HepG2 (cell line): Measurements from ENCODE around the gene NDRG3. TPM values are rescaled to one million over a fixed set of nuclear protein-coding genes. Genes with fewer than 3 reads are reported as not detected.

ENCODE experiments used
- CBX2 ChIP-seq, 2 experiments: fragments of 200-600 bp in 1 of 2; sonication (generic); formaldehyde crosslinking in 1 of 2; IDR thresholded peaks; 2 replicates each; pipeline versions ENCODE4 v1.7.0 to v1.8.1; 2018 to 2022; ENCODE audit warnings: low read depth in 2 of 2, low read length in 1 of 2, mild to moderate bottlenecking in 1 of 2, missing genetic modification reagents in 1 of 2
- CEBPB ChIP-seq: IDR thresholded peaks from 2 replicates; pipeline ENCODE4 v1.6.1; 2011; ENCODE audit warnings: low read depth, low read length, improper control_type of control experiment, borderline replicate concordance
- HIVEP1 ChIP-seq: sonication (generic); formaldehyde crosslinking; IDR thresholded peaks from 2 replicates; pipeline ENCODE4 v1.4.0; 2020; ENCODE audit warnings: mild to moderate bottlenecking, missing genetic modification reagents
- IRF9 ChIP-seq: sonication (generic); formaldehyde crosslinking; IDR thresholded peaks from 2 replicates; pipeline ENCODE4 v1.8.0; 2022; ENCODE audit warnings: missing genetic modification reagents, mild to moderate bottlenecking, borderline replicate concordance
- PAX8 ChIP-seq: sonication (generic); formaldehyde crosslinking; IDR thresholded peaks from 2 replicates; pipeline ENCODE4 v1.8.0; 2022; ENCODE audit warnings: mild to moderate bottlenecking, missing genetic modification reagents, borderline replicate concordance
- POLR2G ChIP-seq: fragments of 200-400 bp; formaldehyde crosslinking; IDR thresholded peaks from 2 replicates; pipeline ENCODE4 v1.6.1; 2018; ENCODE audit warnings: mild to moderate bottlenecking, low read depth, low read length, moderate library complexity
- RFX1 ChIP-seq: fragments of 450-650 bp; IDR thresholded peaks from 2 replicates; pipeline ENCODE4 v1.6.1; 2017
- RFX3 ChIP-seq: IDR thresholded peaks from 2 replicates; pipeline ENCODE4 v1.6.1; 2016; ENCODE audit warnings: missing biosample characterization, missing genetic modification reagents
- SKIL ChIP-seq: sonication (generic); formaldehyde crosslinking; IDR thresholded peaks from 2 replicates; pipeline ENCODE4 v1.8.0; 2022; ENCODE audit warnings: missing genetic modification reagents, mild to moderate bottlenecking, moderate library complexity, borderline replicate concordance
- SNAI1 ChIP-seq: sonication (generic); formaldehyde crosslinking; IDR thresholded peaks from 2 replicates; pipeline ENCODE4 v1.5.0; 2020; ENCODE audit warnings: mild to moderate bottlenecking, missing genetic modification reagents, borderline replicate concordance
- SP1 ChIP-seq, 2 experiments: fragments of 450-650 bp in 1 of 2; sonication (generic) in 1 of 2; formaldehyde crosslinking in 1 of 2; IDR thresholded peaks; 2 replicates each; pipeline versions ENCODE4 v1.4.0 to v1.6.1; 2016 to 2020; ENCODE audit warnings: missing genetic modification reagents in 1 of 2
- SRSF9 ChIP-seq: fragments of 200-400 bp; formaldehyde crosslinking; IDR thresholded peaks from 2 replicates; pipeline ENCODE4 v1.6.1; 2018; ENCODE audit warnings: borderline replicate concordance, mild to moderate bottlenecking, low read depth, low read length; ENCODE audit not compliant: insufficient read depth, poor library complexity, severe bottlenecking
- STAT5B ChIP-seq: sonication (generic); formaldehyde crosslinking; IDR thresholded peaks from 2 replicates; pipeline ENCODE4 v1.4.0; 2020; ENCODE audit warnings: missing genetic modification reagents
- TBX2 ChIP-seq: sonication (generic); formaldehyde crosslinking; IDR thresholded peaks from 2 replicates; pipeline ENCODE4 v1.5.0; 2020; ENCODE audit warnings: missing genetic modification reagents, mild to moderate bottlenecking, borderline replicate concordance
- YEATS4 ChIP-seq: sonication (generic); formaldehyde crosslinking; IDR thresholded peaks from 2 replicates; pipeline ENCODE4 v1.4.0; 2020; ENCODE audit warnings: missing genetic modification reagents, borderline replicate concordance
- ZBTB14 ChIP-seq: sonication (generic); formaldehyde crosslinking; IDR thresholded peaks from 2 replicates; pipeline ENCODE4 v1.4.0; 2020; ENCODE audit warnings: missing genetic modification reagents
- ZEB1 ChIP-seq: IDR thresholded peaks from 2 replicates; pipeline ENCODE4 v1.6.1; 2012; ENCODE audit warnings: mild to moderate bottlenecking, low read depth, inconsistent platforms; ENCODE audit not compliant: insufficient replicate concordance
- ZGPAT ChIP-seq: IDR thresholded peaks from 2 replicates; pipeline ENCODE4 v1.6.1; 2016; ENCODE audit warnings: mild to moderate bottlenecking
- ZNF292 ChIP-seq: sonication (generic); formaldehyde crosslinking; IDR thresholded peaks from 2 replicates; pipeline ENCODE4 v1.8.1; 2022; ENCODE audit warnings: mild to moderate bottlenecking, low read depth, missing genetic modification reagents, borderline replicate concordance
- ZNF30 ChIP-seq: sonication (generic); formaldehyde crosslinking; IDR thresholded peaks from 2 replicates; pipeline ENCODE4 v1.5.0; 2020; ENCODE audit warnings: mild to moderate bottlenecking, missing genetic modification reagents
- ZNF639 ChIP-seq: conservative IDR thresholded peaks from 2 replicates; pipeline ENCODE4 v1.6.1; 2018; ENCODE audit warnings: missing genetic modification reagents
- ZNF737 ChIP-seq: sonication (generic); formaldehyde crosslinking; IDR thresholded peaks from 2 replicates; pipeline ENCODE4 v1.5.0; 2020; ENCODE audit warnings: missing genetic modification reagents, mild to moderate bottlenecking, borderline replicate concordance
- ZNF841 ChIP-seq: sonication (generic); formaldehyde crosslinking; IDR thresholded peaks from 2 replicates; pipeline ENCODE4 v1.8.1; 2023; ENCODE audit warnings: missing genetic modification reagents, borderline replicate concordance
- polyA plus RNA-seq, 8 experiments: library from polyadenylated mRNA; depleted of rRNA in 3 of 8; stranded (reverse) in 7 of 8; unstranded in 1 of 8; fragments of >200 nt; fragmentation: Illumina TruSeq in 4 of 8; extraction: Trizol in 4 of 8; gene quantifications; 2 replicates each; pipeline versions ENCODE4 v1.2.1 to v1.2.3, GENCODE V29; 2011 to 2016; ENCODE audit warnings: low read depth in 4 of 8, missing spikeins in 1 of 8, mixed read lengths in 1 of 8; ENCODE audit not compliant: insufficient read depth in 1 of 8
- total RNA-seq, 5 experiments: library from RNA; depleted of rRNA; stranded (reverse); fragments of >200 nt; fragmentation: Illumina TruSeq; extraction: Trizol; gene quantifications; 2 replicates each; pipeline ENCODE4 v1.2.3, GENCODE V29; 2016; ENCODE audit warnings: low read depth in 1 of 5

The NDRG3 gene
- total and polyA plus RNA-seq, 2 of the 13 experiments (the other 11 are each of a cell fraction or from before 2014, with no cell fraction given) = 36.0 to 40.5 TPM

- no peak for TF ChIP-seq SKIL (CRISPR knock-in tag)
- no peak for TF ChIP-seq STAT5B
- no peak for TF ChIP-seq ZNF841
- TF ChIP-seq SNAI1 = no peak
- no peak for TF ChIP-seq ZBTB14 (CRISPR knock-in tag)
- TF ChIP-seq ZNF30 (CRISPR knock-in tag) = 0 out of 2 replicates have a peak, but pooled peaks have one; percentile 43
- no peak for TF ChIP-seq POLR2G
- no peak for TF ChIP-seq SRSF9
- no peak for TF ChIP-seq RFX3 (CRISPR knock-in tag)
- 0 out of 2 replicates have a peak, but pooled peaks have one; percentile 60 for TF ChIP-seq PAX8 (CRISPR knock-in tag)
- TF ChIP-seq HIVEP1 (CRISPR knock-in tag) = no peak
- no peak for TF ChIP-seq SP1 (IDR thresholded peaks at IDR 0.05)
- no peak for TF ChIP-seq SP1 (CRISPR knock-in tag; IDR thresholded peaks at IDR 0.05)
- no peak for TF ChIP-seq CBX2 (IDR thresholded peaks at IDR 0.05; ENCODE audit: low read depth, low read length)
- TF ChIP-seq CBX2 (CRISPR knock-in tag; IDR thresholded peaks at IDR 0.05; ENCODE audit: low read depth) = no peak
- TF ChIP-seq ZNF639 (CRISPR knock-in tag) = no peak
- no peak for TF ChIP-seq RFX1
- TF ChIP-seq CEBPB = no peak
- peak; percentile 49; the same call in 1 of the 2 replicates for TF ChIP-seq ZGPAT
- no peak for TF ChIP-seq YEATS4 (CRISPR knock-in tag)
- TF ChIP-seq TBX2 (CRISPR knock-in tag) = no peak
- no peak for TF ChIP-seq ZNF292 (CRISPR knock-in tag)
- TF ChIP-seq ZNF737 (CRISPR knock-in tag) = no peak
- no peak for TF ChIP-seq ZEB1
- no peak for TF ChIP-seq IRF9 (CRISPR knock-in tag)
Measured at GRCh38 chr20:36754656-36755222, 8.8 kb upstream of the NDRG3 start (continued).
